Measurements from ENCODE around the gene HOXC10.

Gene HOXC10

GRCh38 chr12:53975479-53976152, 9.3 kb upstream of the HOXC10 start:
- no peak for DNase-seq

- DNase-seq, result no peak
These were observed 8.6 kb upstream of the HOXC10 start for GRCh38 chr12:53976172-53976822.

- no peak for DNase-seq
These were observed 7.9 kb upstream of the HOXC10 start for GRCh38 chr12:53976823-53977595.

GRCh38 chr12:53977596-53978445, 7.1 kb upstream of the HOXC10 start:
- DNase-seq, result no peak

DNA sequence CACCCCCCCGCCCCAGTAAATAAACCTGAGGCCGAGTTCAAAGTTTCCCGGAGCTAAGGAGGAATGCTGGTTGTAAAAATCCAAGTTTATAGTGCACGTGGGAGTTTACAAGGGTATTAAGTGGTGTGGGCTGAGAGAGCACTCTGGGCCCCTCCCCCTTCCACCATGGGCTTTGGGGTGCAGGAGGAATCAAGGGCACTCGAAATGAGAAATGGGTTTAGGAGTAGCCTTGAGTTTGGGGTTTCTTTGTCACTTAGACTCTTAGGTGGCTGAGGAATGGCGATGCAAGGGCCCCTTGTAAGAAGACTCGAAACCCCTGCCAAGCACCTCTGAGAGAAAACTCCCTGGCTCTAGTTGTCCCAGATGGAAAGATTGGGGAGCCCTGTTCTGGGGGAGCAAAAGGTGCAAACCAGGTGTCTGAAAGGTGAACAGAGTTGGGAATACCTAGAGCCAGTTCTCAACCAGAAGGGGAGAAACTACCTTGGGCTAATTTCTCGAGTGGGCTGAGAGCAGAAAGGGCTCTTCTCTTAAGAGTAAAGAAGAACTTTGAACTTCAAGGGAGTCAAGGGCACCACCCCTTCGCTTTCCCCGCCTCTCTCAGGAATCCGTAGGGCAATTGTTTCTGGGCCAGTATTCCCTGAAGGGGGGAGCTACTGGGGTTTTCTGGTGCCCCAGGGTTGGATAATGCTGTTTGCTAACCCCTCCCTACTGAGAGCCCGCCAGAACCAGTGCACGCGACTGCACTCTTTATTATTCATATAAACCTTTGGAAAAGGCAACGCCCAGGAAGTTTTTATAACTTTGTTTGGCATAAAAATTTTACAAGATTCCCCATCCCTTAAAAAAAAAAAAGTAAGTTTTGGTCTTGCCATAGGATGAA, 6.2 kb upstream of the HOXC10 start:
- no peak for DNase-seq

- DNase-seq, result no peak
These were observed 4.7 kb upstream of the HOXC10 start for GRCh38 chr12:53980104-53980801.

DNA sequence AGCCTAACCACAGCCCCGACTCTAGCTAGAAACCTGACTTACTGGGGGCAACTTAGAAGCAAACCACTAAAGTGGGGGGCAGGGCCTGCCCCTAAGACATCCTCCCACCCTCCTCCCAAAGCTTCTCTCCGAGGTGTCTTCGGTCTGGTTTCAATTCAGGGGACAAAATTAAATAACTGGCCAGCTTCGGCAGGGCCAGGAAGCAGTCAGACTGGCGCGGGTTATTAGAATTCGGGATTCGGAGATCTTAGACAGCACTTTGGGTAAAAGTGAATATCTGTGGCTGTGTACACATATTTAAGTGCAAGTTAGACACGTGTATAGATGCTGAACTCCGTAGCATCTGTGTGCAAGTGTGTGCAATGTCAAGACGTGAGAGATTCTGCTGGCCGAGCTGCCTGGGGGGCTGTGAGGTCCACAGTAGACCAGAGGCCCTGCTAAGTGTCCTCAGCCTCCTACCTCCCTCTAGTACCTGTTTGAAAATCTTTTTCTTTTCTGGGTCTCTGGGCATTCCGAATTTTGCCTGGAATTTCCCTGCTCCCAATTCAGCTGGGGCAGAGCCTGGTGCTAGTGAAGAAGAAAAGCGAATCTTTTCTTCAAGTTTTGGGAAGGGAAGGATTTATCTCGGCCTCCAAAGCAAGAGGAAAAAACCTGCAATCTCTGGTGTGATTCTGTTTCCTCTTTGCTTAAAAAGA, 4.0 kb upstream of the HOXC10 start:
- DNase-seq, result no peak

- DNase-seq, result no peak
These were observed 3.0 kb upstream of the HOXC10 start for GRCh38 chr12:53981634-53982565.

- no peak for DNase-seq
These were observed 2.0 kb upstream of the HOXC10 start for GRCh38 chr12:53982648-53983567.

GRCh38 chr12:53983568-53983949, 1.4 kb upstream of the HOXC10 start:
- no peak for DNase-seq

DNA sequence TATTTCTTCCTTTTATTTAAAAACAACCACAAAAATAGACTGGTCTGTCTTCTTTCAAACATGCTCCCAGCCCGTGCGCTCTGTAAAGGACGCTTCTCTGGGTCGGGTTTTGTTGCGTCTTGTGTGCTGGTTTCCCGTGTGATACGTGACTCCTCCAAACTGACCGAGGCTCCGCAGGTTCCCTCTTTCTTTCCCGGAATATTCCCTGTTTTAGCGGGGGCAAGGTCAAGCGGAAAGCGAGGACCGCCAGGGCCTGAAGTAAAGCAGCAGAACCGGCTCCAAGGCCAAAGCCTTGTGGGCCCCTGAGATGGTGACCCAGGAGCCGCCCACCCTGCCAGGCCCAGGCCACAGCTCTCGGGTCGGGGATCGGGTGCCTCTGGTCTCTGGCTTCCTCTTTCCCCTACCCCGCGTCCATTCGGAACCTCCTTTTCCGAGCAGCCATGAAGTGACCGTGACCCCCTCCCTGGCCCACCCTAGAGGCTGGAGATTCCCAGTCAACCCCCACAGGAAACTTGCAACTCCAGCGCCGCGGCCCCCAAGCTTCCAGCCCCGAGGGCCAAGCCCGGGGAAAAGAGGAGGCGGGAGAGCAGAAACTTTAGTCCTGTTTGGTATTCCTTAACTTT, 885 bp upstream of the HOXC10 start:
- DNase-seq, result no peak

- no peak for DNase-seq
These were observed 697 bp downstream of the HOXC10 start for GRCh38 chr12:53985692-53985993.

DNA sequence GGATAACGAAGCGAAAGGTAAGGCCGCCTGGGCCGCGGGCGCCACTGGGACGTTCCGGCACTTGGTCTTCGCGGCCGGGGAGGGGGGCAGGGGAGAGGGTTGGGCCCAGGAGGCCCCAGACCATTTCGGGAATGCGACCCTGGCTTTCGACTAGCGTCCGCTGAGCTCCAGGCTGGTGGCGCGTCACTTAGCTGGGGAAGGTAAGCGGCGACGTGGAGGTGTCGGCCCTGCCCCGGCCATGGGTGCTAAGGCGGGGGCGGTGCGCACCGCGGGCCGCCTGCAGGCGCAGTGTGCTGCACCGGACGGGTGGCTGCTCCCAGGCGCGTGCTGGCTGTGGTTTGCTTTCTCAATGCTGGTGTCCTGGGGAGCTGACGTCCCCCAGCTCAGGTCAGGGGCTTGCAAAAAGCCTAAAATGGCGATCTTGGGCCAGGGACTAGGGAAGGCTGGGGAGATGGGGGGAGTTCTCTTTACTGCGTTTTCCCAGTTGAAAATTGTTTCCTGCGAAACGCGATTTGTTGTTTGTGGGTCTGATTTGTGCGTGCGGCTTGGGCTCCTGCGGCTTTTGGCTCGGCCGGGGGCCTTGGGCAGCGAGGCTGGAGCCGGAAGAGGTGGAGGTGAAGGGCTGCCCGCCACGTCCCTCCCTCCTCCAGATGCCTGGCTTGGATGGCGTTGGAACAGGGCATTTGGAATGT, 1.2 kb downstream of the HOXC10 start:
- DNase-seq, result no peak

DNA sequence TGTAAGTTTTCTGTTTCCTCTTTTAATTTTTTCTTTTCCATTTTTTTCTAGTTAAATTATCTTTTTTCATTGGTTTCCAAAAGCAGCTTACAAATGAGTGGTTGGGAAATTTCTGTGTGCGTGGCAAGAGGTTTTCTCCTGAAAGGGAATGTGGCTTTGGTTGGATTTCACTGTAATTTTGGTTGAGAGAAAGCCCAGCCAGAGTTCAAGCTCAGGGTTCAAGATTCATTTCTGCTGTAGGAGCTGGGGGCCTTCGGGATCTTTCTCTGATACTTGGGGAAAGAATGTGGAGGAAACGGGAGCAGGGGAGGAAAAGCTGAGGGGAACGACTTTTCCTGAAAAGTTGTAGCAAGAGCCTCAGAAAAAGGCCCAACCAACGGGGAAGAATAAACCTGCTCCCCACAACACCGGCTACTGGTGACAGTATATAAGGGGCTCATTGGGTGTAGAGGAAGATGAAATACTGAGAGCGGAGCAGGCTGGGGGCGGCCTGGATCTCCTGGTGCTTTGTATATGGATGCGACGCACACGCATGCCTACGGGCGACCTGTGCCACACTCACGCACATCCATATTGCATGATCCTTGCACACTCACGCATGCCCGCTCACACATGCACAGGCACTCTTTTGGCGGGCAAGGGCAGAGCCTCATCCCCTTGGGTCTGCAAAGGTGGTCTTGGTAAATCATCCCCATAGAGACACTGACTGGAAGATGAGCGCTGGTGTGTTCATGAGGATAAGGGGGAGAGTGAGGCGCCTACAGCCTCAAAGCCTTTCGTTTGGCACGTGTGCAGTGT, 1.9 kb downstream of the HOXC10 start:
- no peak for DNase-seq

- DNase-seq, result no peak
These were observed 2.9 kb downstream of the HOXC10 start for GRCh38 chr12:53987787-53988230.
